ENCODE data around the gene ADCY5.

DNA sequence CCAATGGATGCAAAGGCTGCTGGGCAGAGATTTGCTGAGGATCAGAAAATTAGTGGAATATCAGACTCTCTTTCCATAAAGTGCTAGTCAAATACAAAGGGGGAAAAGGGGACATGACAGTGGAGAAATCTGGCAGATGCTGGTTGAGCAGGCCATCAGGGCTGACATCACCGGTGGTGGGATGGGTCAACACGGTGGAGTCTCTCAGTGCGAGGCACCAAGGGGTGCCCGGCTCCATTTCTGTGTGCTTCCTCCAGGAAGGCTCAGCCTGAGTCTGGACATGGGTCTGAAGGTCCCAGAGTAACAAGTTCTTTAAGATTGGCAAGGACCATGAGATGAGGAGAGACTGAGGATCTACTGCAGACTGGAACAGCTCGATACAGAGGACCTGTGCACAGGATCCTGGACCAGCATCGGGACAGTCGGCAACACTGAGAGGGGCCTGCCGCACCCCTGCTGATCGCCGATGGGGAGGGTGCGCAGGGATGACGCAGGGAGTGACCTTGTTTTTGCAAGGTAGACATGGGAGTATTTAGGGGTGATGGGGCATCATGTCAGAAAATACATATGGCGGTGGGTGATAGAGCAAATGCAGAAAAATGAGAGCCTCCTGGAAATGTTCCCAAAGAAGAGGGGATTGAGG lies 154.5 kb downstream of the ADCY5 start:
- TF ChIP-seq, protein P1, sequence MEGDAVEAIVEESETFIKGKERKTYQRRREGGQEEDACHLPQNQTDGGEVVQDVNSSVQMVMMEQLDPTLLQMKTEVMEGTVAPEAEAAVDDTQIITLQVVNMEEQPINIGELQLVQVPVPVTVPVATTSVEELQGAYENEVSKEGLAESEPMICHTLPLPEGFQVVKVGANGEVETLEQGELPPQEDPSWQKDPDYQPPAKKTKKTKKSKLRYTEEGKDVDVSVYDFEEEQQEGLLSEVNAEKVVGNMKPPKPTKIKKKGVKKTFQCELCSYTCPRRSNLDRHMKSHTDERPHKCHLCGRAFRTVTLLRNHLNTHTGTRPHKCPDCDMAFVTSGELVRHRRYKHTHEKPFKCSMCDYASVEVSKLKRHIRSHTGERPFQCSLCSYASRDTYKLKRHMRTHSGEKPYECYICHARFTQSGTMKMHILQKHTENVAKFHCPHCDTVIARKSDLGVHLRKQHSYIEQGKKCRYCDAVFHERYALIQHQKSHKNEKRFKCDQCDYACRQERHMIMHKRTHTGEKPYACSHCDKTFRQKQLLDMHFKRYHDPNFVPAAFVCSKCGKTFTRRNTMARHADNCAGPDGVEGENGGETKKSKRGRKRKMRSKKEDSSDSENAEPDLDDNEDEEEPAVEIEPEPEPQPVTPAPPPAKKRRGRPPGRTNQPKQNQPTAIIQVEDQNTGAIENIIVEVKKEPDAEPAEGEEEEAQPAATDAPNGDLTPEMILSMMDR (IDR thresholded peaks at IDR 0.05; ENCODE audit: low read length): no peak
- TF ChIP-seq EZH2 (IDR thresholded peaks at IDR 0.05; ENCODE audit: borderline replicate concordance, low read length): no peak

All from OCI-LY1 (cell line).